ENCODE results near the gene SCFD2. TPM values are rescaled to one million over a fixed set of nuclear protein-coding genes. Genes with fewer than 3 reads are reported as not detected.
"Not testable (repeated sequence)": the region's sequence is repeated elsewhere in the genome, so short reads cannot be mapped to it uniquely, and the experiment has no call there.

The SCFD2 gene
- polyA plus RNA-seq, 3 donors, result 5.4 to 9.4 (median 6.7) TPM

DNA sequence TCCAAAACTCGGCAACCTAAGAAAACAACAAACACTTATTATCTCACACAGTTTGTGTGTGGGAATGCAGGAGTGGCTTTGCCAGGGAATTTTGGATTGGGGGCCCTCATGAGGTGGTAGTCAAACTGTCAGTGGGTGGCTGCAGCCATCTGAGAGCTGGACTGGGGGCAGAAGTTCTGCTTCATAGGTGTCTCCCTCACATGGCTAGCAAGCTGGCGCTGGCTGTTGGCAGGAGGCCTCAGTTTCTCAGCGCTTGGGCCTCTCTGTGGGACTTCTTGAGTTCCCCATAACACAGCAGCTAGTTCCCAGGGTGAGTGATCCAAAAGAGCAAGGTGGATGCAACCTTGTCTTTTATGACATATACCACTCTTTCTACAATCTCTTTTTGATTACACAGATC lies 529.7 kb downstream of the SCFD2 start:
- no peak overlapping the region for H3K9ac ChIP-seq (ENCODE audit: insufficient read depth, low read length, poor library complexity, severe bottlenecking)
- TF ChIP-seq, protein P1, sequence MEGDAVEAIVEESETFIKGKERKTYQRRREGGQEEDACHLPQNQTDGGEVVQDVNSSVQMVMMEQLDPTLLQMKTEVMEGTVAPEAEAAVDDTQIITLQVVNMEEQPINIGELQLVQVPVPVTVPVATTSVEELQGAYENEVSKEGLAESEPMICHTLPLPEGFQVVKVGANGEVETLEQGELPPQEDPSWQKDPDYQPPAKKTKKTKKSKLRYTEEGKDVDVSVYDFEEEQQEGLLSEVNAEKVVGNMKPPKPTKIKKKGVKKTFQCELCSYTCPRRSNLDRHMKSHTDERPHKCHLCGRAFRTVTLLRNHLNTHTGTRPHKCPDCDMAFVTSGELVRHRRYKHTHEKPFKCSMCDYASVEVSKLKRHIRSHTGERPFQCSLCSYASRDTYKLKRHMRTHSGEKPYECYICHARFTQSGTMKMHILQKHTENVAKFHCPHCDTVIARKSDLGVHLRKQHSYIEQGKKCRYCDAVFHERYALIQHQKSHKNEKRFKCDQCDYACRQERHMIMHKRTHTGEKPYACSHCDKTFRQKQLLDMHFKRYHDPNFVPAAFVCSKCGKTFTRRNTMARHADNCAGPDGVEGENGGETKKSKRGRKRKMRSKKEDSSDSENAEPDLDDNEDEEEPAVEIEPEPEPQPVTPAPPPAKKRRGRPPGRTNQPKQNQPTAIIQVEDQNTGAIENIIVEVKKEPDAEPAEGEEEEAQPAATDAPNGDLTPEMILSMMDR (IDR thresholded peaks at IDR 0.05), result no peak
- H3K27me3 Mint-ChIP-seq (ENCODE audit: low read depth in 3 of 3), result peaks cover 0 to 2% (median 1%) of the 10 kb centered on the region in 3 donors
- no peaks in the 10 kb centered on the region for H4K20me1 ChIP-seq (ENCODE audit: insufficient read depth, low read length)
- 100% methylated on average over 2 of the region's 3 CpGs for WGBS (ENCODE audit: insufficient coverage)
- intact Hi-C loops (cut with micrococcal nuclease), result no loop called here
- no peaks in the 10 kb centered on the region for H3K9me3 ChIP-seq (replicated peaks in 1 of 2; ENCODE audit: control insufficient read depth in 1 of 2, insufficient read depth in 1 of 2, low read length in 2 of 2)
- no peaks in the 10 kb centered on the region for H3K4me1 ChIP-seq (ENCODE audit: control insufficient read depth in 1 of 2, insufficient read depth in 2 of 2, low read length in 2 of 2)
- no peaks in the 10 kb centered on the region for H3K36me3 Mint-ChIP-seq
- H3K79me2 ChIP-seq (ENCODE audit: insufficient read depth, low read length), result no peaks in the 10 kb centered on the region
- H3K27ac Mint-ChIP-seq, result no peak overlapping the region
- no peak overlapping the region for H3K4me3 ChIP-seq (replicated peaks in 1 of 3; ENCODE audit: low read depth in 2 of 3, low read length in 3 of 3)
- no peak overlapping the region for H3K27ac ChIP-seq (ENCODE audit: low read depth in 1 of 2, low read length in 2 of 2)
- H2AFZ ChIP-seq (ENCODE audit: insufficient read depth, low read depth, low read length, poor library complexity, severe bottlenecking), result no peak overlapping the region
- peaks cover 0 to 3% (median 1%) of the 10 kb centered on the region in 7 donors for H3K9me3 Mint-ChIP-seq
- no peaks in the 10 kb centered on the region for H3K4me1 Mint-ChIP-seq
- no peaks in the 10 kb centered on the region for H3K27me3 ChIP-seq (ENCODE audit: control insufficient read depth in 2 of 2, insufficient read depth in 2 of 2, low read length in 2 of 2)
- H3K4me3 Mint-ChIP-seq, result no peak overlapping the region
- H3K4me2 ChIP-seq (replicated peaks; ENCODE audit: extremely low read depth, low read length, poor library complexity, severe bottlenecking), result no peak overlapping the region
- H3K36me3 ChIP-seq (replicated peaks in 1 of 2; ENCODE audit: control insufficient read depth in 1 of 2, insufficient read depth in 2 of 2, low read length in 2 of 2), result no peaks in the 10 kb centered on the region
- no peak for DNase-seq

- H3K27ac Mint-ChIP-seq; H3K27ac ChIP-seq (ENCODE audit: low read depth in 1 of 2, low read length in 2 of 2); H3K36me3 ChIP-seq (replicated peaks in 1 of 2; ENCODE audit: control insufficient read depth in 1 of 2, insufficient read depth in 2 of 2, low read length in 2 of 2); H2AFZ ChIP-seq (ENCODE audit: insufficient read depth, low read depth, low read length, poor library complexity, severe bottlenecking); DNase-seq; H4K20me1 ChIP-seq (ENCODE audit: insufficient read depth, low read length); H3K9me3 ChIP-seq (replicated peaks in 1 of 2; ENCODE audit: control insufficient read depth in 1 of 2, insufficient read depth in 1 of 2, low read length in 2 of 2); H3K4me1 Mint-ChIP-seq; H3K9ac ChIP-seq (ENCODE audit: insufficient read depth, low read length, poor library complexity, severe bottlenecking); H3K27me3 Mint-ChIP-seq (ENCODE audit: low read depth in 3 of 3); H3K9me3 Mint-ChIP-seq; H3K27me3 ChIP-seq (ENCODE audit: control insufficient read depth in 2 of 2, insufficient read depth in 2 of 2, low read length in 2 of 2); H3K4me2 ChIP-seq (replicated peaks; ENCODE audit: extremely low read depth, low read length, poor library complexity, severe bottlenecking); H3K79me2 ChIP-seq (ENCODE audit: insufficient read depth, low read length); H3K4me3 Mint-ChIP-seq; H3K4me1 ChIP-seq (ENCODE audit: control insufficient read depth in 1 of 2, insufficient read depth in 2 of 2, low read length in 2 of 2); intact Hi-C loops (cut with micrococcal nuclease); H3K4me3 ChIP-seq (replicated peaks in 1 of 3; ENCODE audit: low read depth in 2 of 3, low read length in 3 of 3); H3K36me3 Mint-ChIP-seq: not testable (repeated sequence)
- 100% methylated on average over 1 of the region's 8 CpGs for whole genome bisulfite sequencing (ENCODE audit: insufficient coverage)
Measured at GRCh38 chr4:52834641-52835456, 531.0 kb downstream of the SCFD2 start.
